OCI-LY1 (cell line): ENCODE results near the gene TRIM29.

Experiments
- CTCF ChIP-seq: fragments of 200-600 bp; sonication (generic), shearing (Covaris generic); IDR thresholded peaks from 2 replicates; pipeline ENCODE4 v1.5.1; 2017; ENCODE audit warnings: mild to moderate bottlenecking, antibody characterized with exemption, low read length, moderate library complexity, mixed read lengths
- EZH2 ChIP-seq: fragments of 200-600 bp; sonication (generic), shearing (Covaris generic); IDR thresholded peaks from 2 replicates; pipeline ENCODE4 v1.8.0; 2017; ENCODE audit warnings: borderline replicate concordance, mixed run types, mild to moderate bottlenecking, antibody characterized with exemption, low read length, moderate library complexity, mixed read lengths

- TF ChIP-seq CTCF = no peak
- TF ChIP-seq EZH2 = no peak
Observed at GRCh38 chr11:120097721-120098385, 40.1 kb downstream of the TRIM29 start.
